Measurements from ENCODE around the gene GTF3C6. TPM values are rescaled to one million over a fixed set of nuclear protein-coding genes. Genes with fewer than 3 reads are reported as not detected.

GTF3C6 gene
- total and polyA plus RNA-seq, 7 donors, result 112 to 159 (median 126) TPM

- no peak overlapping the region for H3K4me3 ChIP-seq
- ATAC-seq (peak in 1 of 4 donors; percentile 65), DNase-seq (no peak)
- TF ChIP-seq, protein P1, sequence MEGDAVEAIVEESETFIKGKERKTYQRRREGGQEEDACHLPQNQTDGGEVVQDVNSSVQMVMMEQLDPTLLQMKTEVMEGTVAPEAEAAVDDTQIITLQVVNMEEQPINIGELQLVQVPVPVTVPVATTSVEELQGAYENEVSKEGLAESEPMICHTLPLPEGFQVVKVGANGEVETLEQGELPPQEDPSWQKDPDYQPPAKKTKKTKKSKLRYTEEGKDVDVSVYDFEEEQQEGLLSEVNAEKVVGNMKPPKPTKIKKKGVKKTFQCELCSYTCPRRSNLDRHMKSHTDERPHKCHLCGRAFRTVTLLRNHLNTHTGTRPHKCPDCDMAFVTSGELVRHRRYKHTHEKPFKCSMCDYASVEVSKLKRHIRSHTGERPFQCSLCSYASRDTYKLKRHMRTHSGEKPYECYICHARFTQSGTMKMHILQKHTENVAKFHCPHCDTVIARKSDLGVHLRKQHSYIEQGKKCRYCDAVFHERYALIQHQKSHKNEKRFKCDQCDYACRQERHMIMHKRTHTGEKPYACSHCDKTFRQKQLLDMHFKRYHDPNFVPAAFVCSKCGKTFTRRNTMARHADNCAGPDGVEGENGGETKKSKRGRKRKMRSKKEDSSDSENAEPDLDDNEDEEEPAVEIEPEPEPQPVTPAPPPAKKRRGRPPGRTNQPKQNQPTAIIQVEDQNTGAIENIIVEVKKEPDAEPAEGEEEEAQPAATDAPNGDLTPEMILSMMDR (IDR thresholded peaks at IDR 0.05), result peak; percentile 57
- no peak overlapping the region for H3K27ac ChIP-seq
- 40 to 45% (median 42%) methylated on average over 8 of the region's 8 CpGs for whole genome bisulfite sequencing, 3 donors
- no peaks in the 10 kb centered on the region for H3K4me1 ChIP-seq
- H3K36me3 ChIP-seq (ENCODE audit: insufficient read depth in 1 of 2, low read depth in 1 of 2), result no peaks in the 10 kb centered on the region
- no peaks in the 10 kb centered on the region for H3K27me3 ChIP-seq (ENCODE audit: insufficient read depth in 3 of 3, low read length in 2 of 3)
- intact Hi-C loops (cut with DNase I), result loop anchor here (1.0 to 10.0 kb wide), 6 partner anchors 72 to 425 kb away; partner anchors contain the start of gene CDK19 (in 1 of the 2)
- no peaks in the 10 kb centered on the region for H3K9me3 ChIP-seq
Measured at GRCh38 chr6:110949679-110950285, 8.7 kb upstream of the GTF3C6 start.

- DNase-seq (no peak), ATAC-seq (no peak)
- TF ChIP-seq, protein P1 (IDR thresholded peaks at IDR 0.05), result no peak
- no peaks in the 10 kb centered on the region for H3K27me3 ChIP-seq (ENCODE audit: insufficient read depth in 3 of 3, low read length in 2 of 3)
- no peak overlapping the region for H3K4me3 ChIP-seq
- no peak overlapping the region for H3K27ac ChIP-seq
- H3K36me3 ChIP-seq (ENCODE audit: insufficient read depth in 1 of 2, low read depth in 1 of 2), result no peaks in the 10 kb centered on the region
- intact Hi-C loops (cut with DNase I), result loop anchor here (1.0 to 10.0 kb wide), 4 partner anchors 73 to 426 kb away; partner anchors contain the start of gene CDK19 (in 1 of the 2)
- no peaks in the 10 kb centered on the region for H3K9me3 ChIP-seq
- H3K4me1 ChIP-seq, result no peaks in the 10 kb centered on the region
Measured at GRCh38 chr6:110950440-110950839, 8.1 kb upstream of the GTF3C6 start.

DNA sequence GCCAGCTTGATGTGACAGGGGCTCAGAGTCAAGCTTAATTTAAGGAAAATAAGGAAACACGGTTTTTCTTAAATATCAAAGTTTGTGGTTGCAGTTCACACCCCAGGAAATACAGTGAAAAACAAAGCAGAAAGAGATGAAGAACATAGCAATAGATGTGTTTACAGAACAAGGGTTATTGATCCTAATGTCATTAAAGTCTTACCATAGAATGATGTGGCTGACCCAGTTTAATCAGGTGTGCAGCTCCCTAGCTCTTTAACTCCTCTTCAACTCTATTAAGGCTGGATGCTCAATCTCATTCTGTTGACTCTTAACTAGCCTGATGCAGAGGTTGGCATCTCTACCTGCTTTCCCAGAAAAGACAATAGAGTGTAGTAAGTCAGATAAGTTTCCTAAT is 7.5 kb upstream of the GTF3C6 start:
- Histone ChIP-seq H3K9me3 (no peaks in the 10 kb centered on the region), H3K4me3 (no peak overlapping the region), H3K27ac (no peak overlapping the region), H3K4me1 (no peaks in the 10 kb centered on the region), H3K36me3 (ENCODE audit: insufficient read depth in 1 of 2, low read depth in 1 of 2) (no peaks in the 10 kb centered on the region), H3K27me3 (ENCODE audit: insufficient read depth in 3 of 3, low read length in 2 of 3) (no peaks in the 10 kb centered on the region)
- TF ChIP-seq, protein P1 (IDR thresholded peaks at IDR 0.05), result no peak
- intact Hi-C loops (cut with DNase I), result loop anchor here (5.0 to 10.0 kb wide), 3 partner anchors 74 to 426 kb away; partner anchors contain the start of gene CDK19 (in 1 of the 2)
- 75 to 85% (median 81%) methylated on average over 1 of the region's 1 CpG for WGBS, 3 donors
- ATAC-seq (no peak), DNase-seq (no peak)

- TF ChIP-seq, protein P1 (IDR thresholded peaks at IDR 0.05), result no peak
- H3K27me3 ChIP-seq (ENCODE audit: insufficient read depth in 3 of 3, low read length in 2 of 3), result no peaks in the 10 kb centered on the region
- WGBS, 3 donors, result 79 to 89% (median 80%) methylated on average over 8 of the region's 8 CpGs
- no peak for ATAC-seq
- intact Hi-C loops (cut with DNase I), result loop anchor here (5.0 to 10.0 kb wide), 3 partner anchors 75 to 427 kb away; partner anchors contain the start of gene CDK19 (in 1 of the 2)
- DNase-seq, result no peak
- no peak overlapping the region for H3K27ac ChIP-seq
- no peaks in the 10 kb centered on the region for H3K4me1 ChIP-seq
- no peak overlapping the region for H3K4me3 ChIP-seq
- H3K9me3 ChIP-seq, result no peaks in the 10 kb centered on the region
- no peaks in the 10 kb centered on the region for H3K36me3 ChIP-seq (ENCODE audit: insufficient read depth in 1 of 2, low read depth in 1 of 2)
Measured at GRCh38 chr6:110951986-110952794, 6.3 kb upstream of the GTF3C6 start.

Data from psoas muscle (tissue), 8 donors.